ENCODE results near the gene BGLAP. TPM values are rescaled to one million over a fixed set of nuclear protein-coding genes. Genes with fewer than 3 reads are reported as not detected.

The BGLAP gene
- total RNA-seq, 2 experiments from 2014 or later = 0.90 to 2.3 TPM

DNA sequence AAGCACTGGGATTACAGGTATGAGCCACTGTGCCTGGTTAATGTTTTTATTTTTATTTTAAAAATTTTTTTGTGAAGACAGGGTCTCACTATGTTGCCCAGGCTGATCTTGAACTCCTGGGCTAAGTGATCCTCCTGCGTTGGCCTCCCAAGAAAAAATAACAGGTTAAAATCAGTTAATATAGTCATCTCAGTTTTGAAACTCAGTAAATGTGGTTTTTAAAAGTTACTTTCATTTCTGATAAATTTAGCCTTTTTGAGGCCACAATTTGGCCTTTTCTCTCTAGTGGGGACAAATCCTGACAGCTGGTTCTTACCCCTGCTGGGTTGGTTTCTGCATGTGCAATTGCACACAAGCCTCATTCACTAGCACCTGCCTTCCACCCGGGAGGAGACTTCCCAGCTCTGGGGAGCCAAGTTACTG is 15.9 kb upstream of the BGLAP start:
- POLR2A ChIA-PET = interaction anchor here (0.6 to 6.3 kb wide), 10 partner anchors 9 to 129 kb away, joined by 3 to 85 read pairs (median 7); partner anchors contain the start of genes PMF1 and SLC25A44
- peaks cover 57% of the 10 kb centered on the region for H3K36me3 Mint-ChIP-seq
- DNase-seq = peak; percentile 61
- H3K27me3 Mint-ChIP-seq = no peaks in the 10 kb centered on the region
- peak overlapping the region; percentile 91 for H3K27ac Mint-ChIP-seq
- intact Hi-C loops (cut with micrococcal nuclease) = loop anchor here (1.0 to 10.0 kb wide), 3 partner anchors 8 to 281 kb away; partner anchors contain the start of genes RXFP4, SMG5 and TMEM79
- CTCF ChIA-PET = interaction anchor here (1.1 to 6.2 kb wide), 12 partner anchors 8 to 136 kb away, joined by 3 to 310 read pairs (median 34); partner anchors contain the start of genes PMF1, SEMA4A and SLC25A44
- H3K4me3 Mint-ChIP-seq = no peak overlapping the region
- H3K4me1 Mint-ChIP-seq (ENCODE audit: low read depth) = peaks cover 54% of the 10 kb centered on the region
- H3K9me3 Mint-ChIP-seq = no peaks in the 10 kb centered on the region

DNA sequence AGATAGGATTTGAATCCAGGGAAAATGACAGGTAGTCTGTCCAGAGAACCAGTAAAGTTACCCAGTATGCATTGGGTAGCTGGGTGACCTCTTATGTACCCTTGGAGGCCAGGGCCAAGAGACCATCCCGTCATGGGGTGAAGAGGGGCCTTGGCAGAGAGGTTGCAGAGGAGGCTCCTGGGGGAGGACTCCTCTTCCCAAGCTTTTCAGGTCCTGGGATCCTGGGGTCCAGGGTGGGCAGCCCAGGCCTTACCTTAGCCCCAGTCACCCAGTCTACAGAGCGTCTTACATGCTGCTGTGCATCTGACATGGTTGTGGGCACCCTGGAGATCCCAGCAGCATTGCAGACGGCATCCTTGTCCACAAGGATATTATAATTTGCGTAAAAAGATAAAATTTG is 15.2 kb upstream of the BGLAP start:
- Mint-ChIP-seq H3K4me1 (ENCODE audit: low read depth) (peaks cover 48% of the 10 kb centered on the region), H3K27me3 (no peaks in the 10 kb centered on the region), H3K27ac (peak overlapping the region; percentile 91), H3K36me3 (peaks cover 50% of the 10 kb centered on the region), H3K9me3 (no peaks in the 10 kb centered on the region), H3K4me3 (no peak overlapping the region)
- ChIA-PET POLR2A (interaction anchor here (0.6 to 6.3 kb wide), 7 partner anchors 9 to 130 kb away, joined by 3 to 85 read pairs (median 7); partner anchors contain the start of gene PMF1), CTCF (interaction anchor here (1.1 to 6.2 kb wide), 11 partner anchors 9 to 137 kb away, joined by 3 to 310 read pairs (median 50); partner anchors contain the start of genes PMF1, SEMA4A and SLC25A44)
- intact Hi-C loops (cut with micrococcal nuclease) = loop anchor here (1.0 to 10.0 kb wide), 3 partner anchors 8 to 282 kb away; partner anchors contain the start of genes RXFP4, SMG5 and TMEM79
- no peak for DNase-seq

DNA sequence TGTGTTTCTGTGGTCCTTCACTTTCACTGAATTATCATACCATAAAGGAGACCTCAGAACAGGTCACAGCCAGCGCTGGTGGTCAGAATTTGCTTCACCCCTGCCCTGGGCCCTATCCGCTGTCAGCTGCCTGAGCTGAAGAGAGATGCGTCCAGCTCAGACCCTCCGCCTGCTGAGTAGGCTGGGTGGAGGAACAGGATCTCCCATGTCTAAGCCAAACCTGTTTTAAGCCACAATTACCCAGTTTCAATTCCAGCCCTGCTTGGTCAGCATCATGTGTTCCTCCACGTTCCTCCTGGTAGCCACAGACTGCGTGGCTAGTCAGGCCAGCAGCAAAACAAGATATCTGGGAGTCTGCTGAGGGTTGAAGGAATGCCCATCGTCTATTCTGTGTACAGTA is 13.5 kb upstream of the BGLAP start:
- Mint-ChIP-seq H3K27ac (peak overlapping the region; percentile 81), H3K36me3 (peaks cover 38% of the 10 kb centered on the region), H3K4me3 (no peak overlapping the region), H3K9me3 (no peaks in the 10 kb centered on the region), H3K27me3 (no peaks in the 10 kb centered on the region), H3K4me1 (ENCODE audit: low read depth) (peaks cover 30% of the 10 kb centered on the region)
- no peak for DNase-seq
- ChIA-PET CTCF (interaction anchor here (1.1 to 6.0 kb wide), 3 partner anchors 81 to 139 kb away, joined by 3 to 310 read pairs (median 3); partner anchors contain the start of gene SEMA4A), POLR2A (no interaction called here)
- intact Hi-C loops (cut with micrococcal nuclease) = loop anchor here (5.0 to 10.0 kb wide), 2 partner anchors 54 to 284 kb away; partner anchors contain the start of genes RXFP4, SMG5 and TMEM79

DNA sequence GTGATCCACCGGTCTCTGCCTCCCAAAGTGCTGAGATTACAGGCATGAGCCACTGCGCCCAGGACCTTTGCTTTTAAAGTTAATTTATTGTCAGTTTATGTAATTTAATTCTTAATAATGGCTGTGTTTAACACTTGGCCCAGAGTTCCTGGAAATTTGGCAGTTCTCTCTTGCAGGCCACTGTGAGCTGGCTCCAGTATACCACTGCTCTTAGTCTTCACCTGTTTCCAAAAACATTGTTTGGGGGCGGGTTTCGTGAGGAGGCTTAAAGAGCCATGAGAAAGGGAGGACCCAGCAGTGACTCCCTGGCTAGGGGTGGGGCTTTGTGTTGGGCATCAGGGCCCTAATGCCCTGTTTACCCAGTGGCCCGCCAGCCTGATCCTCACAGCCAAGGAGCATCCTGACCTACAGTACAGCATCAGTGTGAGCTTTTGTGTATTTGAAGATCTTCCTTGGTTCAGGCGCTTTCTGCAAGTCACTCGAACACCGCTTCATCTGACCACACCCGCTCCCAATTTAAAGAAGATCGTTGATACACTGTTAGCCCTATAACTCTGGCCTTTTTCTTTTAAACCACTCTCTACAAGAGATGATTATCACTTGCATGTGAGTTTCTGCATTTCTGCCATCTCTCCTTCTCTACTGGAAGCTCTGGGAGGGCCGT is 12.0 kb upstream of the BGLAP start:
- peaks cover 22% of the 10 kb centered on the region for H3K4me1 Mint-ChIP-seq (ENCODE audit: low read depth)
- DNase-seq = no peak
- H3K27me3 Mint-ChIP-seq = no peaks in the 10 kb centered on the region
- H3K9me3 Mint-ChIP-seq = no peaks in the 10 kb centered on the region
- no peak overlapping the region for H3K4me3 Mint-ChIP-seq
- intact Hi-C loops (cut with micrococcal nuclease) = loop anchor here (5.0 to 10.0 kb wide), 2 partner anchors 52 to 285 kb away; partner anchors contain the start of genes RXFP4, SMG5 and TMEM79
- CTCF ChIA-PET = interaction anchor here (1.0 to 1.3 kb wide), 2 partner anchors 84 to 140 kb away, joined by 3 to 4 read pairs; no protein-coding TSS in a partner anchor
- POLR2A ChIA-PET = interaction anchor here (1.1 to 2.1 kb wide), 4 partner anchors 8 to 69 kb away, joined by 3 to 6 read pairs (median 3); partner anchors contain the start of gene SMG5
- H3K27ac Mint-ChIP-seq = no peak overlapping the region
- H3K36me3 Mint-ChIP-seq = peaks cover 33% of the 10 kb centered on the region

DNA sequence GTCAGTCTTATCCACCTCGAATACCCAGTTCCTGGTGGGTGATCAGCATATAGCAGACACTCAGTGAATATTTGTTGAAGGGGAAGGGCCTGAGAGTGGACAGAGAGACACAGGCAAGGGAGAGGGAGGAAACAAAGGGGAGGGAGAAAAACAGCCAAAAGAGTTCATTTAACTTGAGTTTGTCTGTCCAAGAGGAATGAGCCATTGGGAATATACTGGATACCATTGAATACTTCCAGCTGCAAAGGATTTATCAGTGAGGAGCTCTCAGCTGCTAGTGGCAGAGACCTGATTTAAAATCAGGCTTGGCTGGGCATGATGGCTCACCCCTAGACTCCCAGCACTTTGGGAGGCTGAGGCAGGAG is 11.5 kb upstream of the BGLAP start:
- no peaks in the 10 kb centered on the region for H3K9me3 Mint-ChIP-seq
- DNase-seq = no peak
- peaks cover 31% of the 10 kb centered on the region for H3K36me3 Mint-ChIP-seq
- CTCF ChIA-PET = no interaction called here
- intact Hi-C loops (cut with micrococcal nuclease) = no loop called here
- no peak overlapping the region for H3K27ac Mint-ChIP-seq
- POLR2A ChIA-PET = interaction anchor here (1.1 to 2.1 kb wide), 4 partner anchors 8 to 69 kb away, joined by 3 to 6 read pairs (median 3); partner anchors contain the start of gene SMG5
- peaks cover 17% of the 10 kb centered on the region for H3K4me1 Mint-ChIP-seq (ENCODE audit: low read depth)
- H3K4me3 Mint-ChIP-seq = no peak overlapping the region
- no peaks in the 10 kb centered on the region for H3K27me3 Mint-ChIP-seq

DNA sequence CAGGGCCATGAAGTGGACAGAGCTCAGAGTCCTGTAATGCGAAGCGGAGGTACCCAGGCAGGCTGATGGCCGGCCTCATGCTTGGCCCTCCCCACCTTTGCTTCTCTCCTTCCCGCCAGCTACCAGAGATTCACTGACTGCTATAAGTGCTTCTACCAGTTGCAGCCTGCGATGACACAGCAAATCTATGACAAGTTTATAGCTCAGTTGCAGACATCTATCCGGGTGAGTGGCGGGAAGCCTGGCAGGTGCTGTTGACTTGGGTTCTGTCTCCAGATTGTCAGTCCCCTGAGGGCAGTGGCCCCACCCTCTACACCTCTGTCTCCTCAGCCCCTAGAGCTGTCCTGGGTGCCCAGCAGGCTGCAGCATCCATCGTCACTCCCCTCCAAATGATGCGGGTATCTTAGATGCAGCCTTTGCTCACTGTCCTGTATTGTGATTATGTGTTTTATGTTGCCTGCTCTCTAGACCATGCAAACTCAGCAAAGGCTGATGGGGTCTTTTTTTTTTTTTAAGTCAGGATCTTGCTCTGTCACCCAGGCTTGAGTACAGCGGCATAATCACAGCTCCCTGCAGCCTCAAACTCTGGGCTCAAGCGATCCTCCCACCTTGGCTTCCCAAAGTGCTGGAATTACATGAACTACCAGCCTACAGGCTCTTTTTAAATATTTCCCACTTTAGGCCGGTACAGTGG is 9.6 kb upstream of the BGLAP start:
- intact Hi-C loops (cut with micrococcal nuclease) = no loop called here
- POLR2A ChIA-PET = interaction anchor here (0.8 kb wide), 1 partner anchor 14 kb away, joined by 3 read pairs; no protein-coding TSS in a partner anchor
- Mint-ChIP-seq H3K4me1 (ENCODE audit: low read depth) (peaks cover 8% of the 10 kb centered on the region), H3K36me3 (peaks cover 31% of the 10 kb centered on the region), H3K27me3 (no peaks in the 10 kb centered on the region), H3K4me3 (no peak overlapping the region), H3K27ac (no peak overlapping the region), H3K9me3 (no peaks in the 10 kb centered on the region)
- DNase-seq = no peak
- CTCF ChIA-PET = interaction anchor here (0.5 to 1.0 kb wide), 5 partner anchors 86 to 515 kb away, joined by 3 to 4 read pairs (median 3); no protein-coding TSS in a partner anchor

DNA sequence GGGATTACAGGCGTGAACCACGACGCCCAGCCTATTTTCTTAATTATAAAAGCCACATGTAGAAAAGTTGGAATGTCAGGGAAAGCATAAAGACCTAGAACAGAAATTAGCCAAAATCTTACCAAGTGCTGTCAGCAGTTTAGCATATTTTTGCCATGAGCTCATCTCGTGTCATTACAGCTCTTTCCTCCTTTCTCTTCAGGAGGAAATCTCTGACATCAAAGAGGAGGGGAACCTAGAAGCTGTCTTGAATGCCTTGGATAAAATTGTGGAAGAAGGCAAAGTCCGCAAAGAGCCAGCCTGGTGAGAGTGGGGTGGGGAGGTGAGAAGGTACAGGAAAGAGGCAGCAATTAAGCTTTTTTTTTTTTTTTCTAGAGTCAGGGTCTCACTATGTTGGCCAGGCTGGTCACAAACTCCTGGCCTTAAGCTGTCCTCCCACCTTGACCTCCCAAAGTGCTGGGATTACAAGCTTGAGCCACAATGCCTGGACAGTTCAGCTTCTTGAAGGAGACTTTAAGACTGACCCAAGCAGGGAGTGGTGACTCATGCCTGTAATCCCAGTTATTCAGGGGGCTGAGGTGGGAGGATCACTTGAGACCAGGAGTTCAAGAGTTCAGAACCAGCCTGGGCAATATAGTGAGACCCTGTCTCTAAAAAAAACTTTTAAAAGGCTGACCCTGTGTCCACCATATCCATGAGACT is 8.4 kb upstream of the BGLAP start:
- Mint-ChIP-seq H3K27ac (no peak overlapping the region), H3K27me3 (no peaks in the 10 kb centered on the region), H3K4me1 (ENCODE audit: low read depth) (peaks cover 6% of the 10 kb centered on the region), H3K4me3 (no peak overlapping the region), H3K36me3 (peaks cover 35% of the 10 kb centered on the region), H3K9me3 (no peaks in the 10 kb centered on the region)
- no peak for DNase-seq
- ChIA-PET CTCF (interaction anchor here (0.9 to 1.4 kb wide), 2 partner anchors 88 to 92 kb away, joined by 3 to 4 read pairs; no protein-coding TSS in a partner anchor), POLR2A (no interaction called here)
- intact Hi-C loops (cut with micrococcal nuclease) = no loop called here

DNA sequence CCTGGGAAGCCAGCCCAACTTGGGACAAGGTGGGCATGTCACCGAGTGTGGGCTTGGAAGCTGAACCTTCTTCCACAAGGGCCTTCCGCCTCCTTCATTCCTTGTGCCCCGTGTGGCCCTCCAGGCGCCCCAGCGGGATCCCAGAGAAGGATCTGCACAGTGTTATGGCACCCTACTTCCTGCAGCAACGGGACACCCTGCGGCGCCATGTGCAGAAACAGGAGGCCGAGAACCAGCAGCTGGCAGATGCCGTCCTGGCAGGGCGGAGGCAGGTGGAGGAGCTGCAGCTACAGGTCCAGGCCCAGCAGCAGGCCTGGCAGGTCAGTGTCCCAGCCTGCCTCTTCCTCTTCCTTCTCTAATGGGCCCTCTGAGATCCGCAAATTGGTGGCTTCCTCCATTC is 5.8 kb upstream of the BGLAP start:
- no peak overlapping the region for H3K4me3 Mint-ChIP-seq
- ChIA-PET POLR2A (interaction anchor here (0.6 kb wide), 1 partner anchor 11 kb away, joined by 3 read pairs; no protein-coding TSS in a partner anchor), CTCF (no interaction called here)
- H3K9me3 Mint-ChIP-seq = no peaks in the 10 kb centered on the region
- intact Hi-C loops (cut with micrococcal nuclease) = no loop called here
- H3K27me3 Mint-ChIP-seq = no peaks in the 10 kb centered on the region
- DNase-seq = no peak
- peaks cover 30% of the 10 kb centered on the region for H3K36me3 Mint-ChIP-seq
- H3K27ac Mint-ChIP-seq = no peak overlapping the region
- H3K4me1 Mint-ChIP-seq (ENCODE audit: low read depth) = peaks cover 5% of the 10 kb centered on the region

DNA sequence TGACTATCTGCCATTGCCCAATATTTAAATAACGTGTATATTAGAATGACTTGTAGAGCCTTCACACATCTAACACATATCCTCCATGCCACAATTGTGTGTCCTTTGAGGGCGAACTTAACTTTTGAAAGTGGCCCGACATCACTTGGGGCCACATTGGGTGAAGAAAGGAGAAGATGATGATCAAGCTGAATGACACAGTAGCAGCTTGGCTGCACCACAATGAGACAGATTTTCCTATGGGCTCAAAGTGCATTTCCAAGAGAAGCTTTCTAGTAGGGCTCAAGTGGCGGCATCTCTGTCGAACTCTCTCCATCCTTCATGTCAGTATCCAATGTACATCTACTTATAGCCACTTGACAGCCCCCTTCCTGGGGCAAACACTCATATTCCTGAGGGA is 3.7 kb upstream of the BGLAP start:
- Mint-ChIP-seq H3K9me3 (no peaks in the 10 kb centered on the region), H3K36me3 (peaks cover 30% of the 10 kb centered on the region), H3K4me3 (no peak overlapping the region), H3K27ac (no peak overlapping the region), H3K27me3 (no peaks in the 10 kb centered on the region), H3K4me1 (ENCODE audit: low read depth) (peaks cover 5% of the 10 kb centered on the region)
- DNase-seq = no peak
- intact Hi-C loops (cut with micrococcal nuclease) = no loop called here
- ChIA-PET POLR2A (interaction anchor here (0.8 kb wide), 1 partner anchor 45 kb away, joined by 3 read pairs; the partner anchor contains the start of gene SMG5), CTCF (interaction anchor here (1.0 to 2.1 kb wide), 2 partner anchors 108 to 148 kb away, joined by 3 to 7 read pairs; no protein-coding TSS in a partner anchor)

DNA sequence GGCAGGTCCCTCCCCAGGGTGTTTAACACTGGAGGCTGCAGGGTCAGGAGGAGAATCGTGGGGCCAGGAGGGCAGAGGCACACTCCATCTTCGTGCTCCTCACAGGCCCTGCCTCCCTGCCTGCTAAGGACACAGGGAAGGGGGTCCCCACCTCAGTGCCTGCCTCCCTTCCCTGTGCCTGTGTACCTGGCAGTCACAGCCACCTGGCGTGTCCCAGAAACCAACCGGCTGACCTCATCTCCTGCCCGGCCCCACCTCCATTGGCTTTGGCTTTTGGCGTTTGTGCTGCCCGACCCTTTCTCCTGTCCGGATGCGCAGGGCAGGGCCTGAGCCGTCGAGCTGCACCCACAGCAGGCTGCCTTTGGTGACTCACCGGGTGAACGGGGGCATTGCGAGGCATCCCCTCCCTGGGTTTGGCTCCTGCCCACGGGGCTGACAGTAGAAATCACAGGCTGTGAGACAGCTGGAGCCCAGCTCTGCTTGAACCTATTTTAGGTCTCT is 623 bp upstream of the BGLAP start:
- intact Hi-C loops (cut with micrococcal nuclease) = no loop called here
- Mint-ChIP-seq H3K27me3 (no peaks in the 10 kb centered on the region), H3K36me3 (peaks cover 21% of the 10 kb centered on the region), H3K9me3 (no peaks in the 10 kb centered on the region), H3K27ac (no peak overlapping the region), H3K4me3 (no peak overlapping the region), H3K4me1 (ENCODE audit: low read depth) (peaks cover 10% of the 10 kb centered on the region)
- ChIA-PET POLR2A (interaction anchor here (1.2 kb wide), 1 partner anchor 42 kb away, joined by 3 read pairs; the partner anchor contains the start of gene SMG5), CTCF (interaction anchor here (0.6 kb wide), 1 partner anchor 16 kb away, joined by 3 read pairs; no protein-coding TSS in a partner anchor)
- DNase-seq = no peak

DNA sequence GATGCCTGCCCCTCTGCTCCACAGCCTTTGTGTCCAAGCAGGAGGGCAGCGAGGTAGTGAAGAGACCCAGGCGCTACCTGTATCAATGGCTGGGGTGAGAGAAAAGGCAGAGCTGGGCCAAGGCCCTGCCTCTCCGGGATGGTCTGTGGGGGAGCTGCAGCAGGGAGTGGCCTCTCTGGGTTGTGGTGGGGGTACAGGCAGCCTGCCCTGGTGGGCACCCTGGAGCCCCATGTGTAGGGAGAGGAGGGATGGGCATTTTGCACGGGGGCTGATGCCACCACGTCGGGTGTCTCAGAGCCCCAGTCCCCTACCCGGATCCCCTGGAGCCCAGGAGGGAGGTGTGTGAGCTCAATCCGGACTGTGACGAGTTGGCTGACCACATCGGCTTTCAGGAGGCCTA is 754 bp downstream of the BGLAP start:
- Mint-ChIP-seq H3K27ac (no peak overlapping the region), H3K4me1 (ENCODE audit: low read depth) (peaks cover 8% of the 10 kb centered on the region), H3K27me3 (no peaks in the 10 kb centered on the region), H3K4me3 (no peak overlapping the region), H3K36me3 (peaks cover 13% of the 10 kb centered on the region), H3K9me3 (no peaks in the 10 kb centered on the region)
- ChIA-PET POLR2A (no interaction called here), CTCF (interaction anchor here (1.0 kb wide), 1 partner anchor 101 kb away, joined by 3 read pairs; no protein-coding TSS in a partner anchor)
- intact Hi-C loops (cut with micrococcal nuclease) = no loop called here
- DNase-seq = no peak

Measured in activated CD4-positive, alpha-beta memory T cell treated with anti-CD3 and anti-CD28 coated beads for 36 hours (primary cell).